Endodermal cell (in vitro differentiated cells): ENCODE measurements around the gene IGFL3. TPM values are rescaled to one million over a fixed set of nuclear protein-coding genes. Genes with fewer than 3 reads are reported as not detected.

Source experiments
- DNase-seq: peaks from one replicate; pipeline ENCODE4 v3.0.0-alpha.2; 2017
- H3K27ac ChIP-seq: 2 replicates; pipeline ENCODE4 v1.5.1; 2013; ENCODE audit warnings: mild to moderate bottlenecking, low read depth, low read length, moderate library complexity
- H3K27me3 ChIP-seq: 2 replicates; pipeline ENCODE4 v1.6.1; 2013; ENCODE audit warnings: mild to moderate bottlenecking, low read length, moderate library complexity; ENCODE audit not compliant: insufficient read depth, control insufficient read depth, poor library complexity, severe bottlenecking
- H3K36me3 ChIP-seq: 2 replicates; pipeline ENCODE4 v1.7.0; 2013; ENCODE audit warnings: mild to moderate bottlenecking, low read length, moderate library complexity; ENCODE audit not compliant: control insufficient read depth, insufficient read depth
- H3K4me1 ChIP-seq: one replicate; pipeline ENCODE4 v1.7.0; 2013; ENCODE audit warnings: low read length; ENCODE audit not compliant: control insufficient read depth, insufficient read depth
- H3K4me3 ChIP-seq: 2 replicates; pipeline ENCODE4 v1.5.1; 2013; ENCODE audit warnings: mild to moderate bottlenecking, low read length, moderate library complexity
- H3K9ac ChIP-seq: 2 replicates; pipeline ENCODE4 v1.6.1; 2013; ENCODE audit warnings: mild to moderate bottlenecking, low read length, moderate library complexity; ENCODE audit not compliant: poor library complexity, severe bottlenecking; ENCODE audit errors: extremely low read depth
- H3K9me3 ChIP-seq: 2 replicates; pipeline ENCODE4 v1.6.1; 2013; ENCODE audit warnings: mild to moderate bottlenecking, low read length, moderate library complexity; ENCODE audit not compliant: control insufficient read depth
- H3K27ac Mint-ChIP-seq: 2 replicates; pipeline ENCODE4 v1.8.0; 2020; ENCODE audit warnings: mixed read lengths
- H3K27me3 Mint-ChIP-seq: 2 replicates; pipeline ENCODE4 v1.8.0; 2021; ENCODE audit warnings: mild to moderate bottlenecking, mixed read lengths; ENCODE audit not compliant: insufficient read depth
- H3K36me3 Mint-ChIP-seq: 2 replicates; pipeline ENCODE4 v1.8.0; 2020; ENCODE audit warnings: low read depth, mixed read lengths
- H3K4me1 Mint-ChIP-seq: 2 replicates; pipeline ENCODE4 v1.8.0; 2020; ENCODE audit warnings: mixed read lengths
- H3K4me3 Mint-ChIP-seq: 2 replicates; pipeline ENCODE4 v1.8.0; 2020; ENCODE audit warnings: mild to moderate bottlenecking, moderate library complexity, mixed read lengths
- H3K9me3 Mint-ChIP-seq: 2 replicates; pipeline ENCODE4 v1.8.0; 2020; ENCODE audit warnings: mild to moderate bottlenecking, mixed read lengths
- CTCF ChIP-seq: fragments of 200-600 bp; sonication (generic); conservative IDR thresholded peaks from 2 replicates; pipeline ENCODE4 v1.5.0; 2021; ENCODE audit warnings: antibody characterized with exemption, mild to moderate bottlenecking
- WGBS, 2 experiments: methylation state at CpG; one replicate each; pipeline versions ENCODE4 v1.1.5 to v1.1.7; 2013; ENCODE audit warnings: missing lambda C conversion rate in 2 of 2, mixed read lengths in 1 of 2; ENCODE audit not compliant: insufficient coverage in 1 of 2, insufficient read length in 1 of 2; 5-methylcytosine and 5-hydroxymethylcytosine counted together
- total RNA-seq, 2 donors: library from RNA; stranded (reverse); fragmentation: NEBNext Ultra II Directional in 1 of 2; extraction: Animal tissue kit (Norgen Biotek cat#: 25700) in 1 of 2; gene quantifications; 2 replicates in 1 of 2; 3 replicates in 1 of 2; pipeline ENCODE4 v1.2.1, GENCODE V29; 2021

The IGFL3 gene
- total RNA-seq, 2 donors from 2014 or later = 0.88 to 2.1 TPM

DNA sequence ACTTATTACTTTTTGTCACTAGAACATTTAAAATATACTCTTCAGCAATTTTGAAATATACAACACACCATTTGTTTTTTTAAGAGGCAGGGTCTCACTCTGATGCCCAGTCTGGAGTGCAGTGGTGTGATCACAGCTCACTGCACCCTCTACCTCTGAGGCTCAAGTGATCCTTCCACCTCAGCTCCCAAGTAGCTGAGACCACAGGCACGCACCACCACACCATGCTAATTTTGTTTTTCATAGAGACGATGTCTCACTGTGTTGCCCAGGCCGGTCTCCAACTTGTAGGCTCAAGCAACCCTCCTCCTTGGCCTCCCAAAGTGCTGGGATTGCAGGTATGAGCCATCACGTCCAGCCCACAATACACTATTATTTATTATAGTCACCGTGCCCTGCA is 26.1 kb upstream of the IGFL3 start:
- 89 to 97% methylated on average over 5 of the region's 5 CpGs for WGBS, 2 experiments
- Histone ChIP-seq H3K27me3 (no peaks in the 10 kb centered on the region), H3K36me3 (no peaks in the 10 kb centered on the region), H3K9me3 (no peaks in the 10 kb centered on the region), H3K4me3 (no peak overlapping the region), H3K9ac (no peak overlapping the region), H3K4me1 (peaks cover 10% of the 10 kb centered on the region), H3K27ac (no peak overlapping the region)
- TF ChIP-seq CTCF = no peak
- Mint-ChIP-seq H3K4me3 (no peak overlapping the region), H3K9me3 (no peaks in the 10 kb centered on the region), H3K4me1 (peaks cover 22% of the 10 kb centered on the region), H3K27ac (no peak overlapping the region), H3K27me3 (peaks cover 9% of the 10 kb centered on the region), H3K36me3 (no peaks in the 10 kb centered on the region)
- DNase-seq = no peak

GRCh38 chr19:46147791-46148288 is 23.4 kb upstream of the IGFL3 start, which contains the start of gene IGFL2:
Gene IGFL2 (plus strand): TSS chr19:46148238. CDS start chr19:46148279, 41 bp downstream.
- Histone ChIP-seq H3K27me3 (no peaks in the 10 kb centered on the region), H3K9ac (no peak within 1 kb of the TSS), H3K4me3 (peak within 1 kb of the TSS; percentile 12), H3K9me3 (no peaks in the 10 kb centered on the region), H3K27ac (no peak within 1 kb of the TSS), H3K36me3 (no peaks in the 10 kb centered on the region), H3K4me1 (peaks cover 10% of the 10 kb centered on the region)
- H3K9me3 Mint-ChIP-seq = no peaks in the 10 kb centered on the region
- peaks cover 9% of the 10 kb centered on the region for H3K27me3 Mint-ChIP-seq
- no peak for DNase-seq
- TF ChIP-seq CTCF = no peak
- no peaks in the 10 kb centered on the region for H3K36me3 Mint-ChIP-seq
- H3K4me1 Mint-ChIP-seq = peaks cover 22% of the 10 kb centered on the region
- no peak within 1 kb of the TSS for H3K27ac Mint-ChIP-seq
- no peak within 1 kb of the TSS for H3K4me3 Mint-ChIP-seq
- 88 to 91% methylated on average over 3 to 6 of the region's 6 CpGs for WGBS, 2 experiments

- DNase-seq = no peak
- Mint-ChIP-seq H3K27me3 (peaks cover 9% of the 10 kb centered on the region), H3K4me1 (peaks cover 22% of the 10 kb centered on the region), H3K4me3 (no peak overlapping the region), H3K9me3 (no peaks in the 10 kb centered on the region), H3K36me3 (no peaks in the 10 kb centered on the region), H3K27ac (no peak overlapping the region)
- no peak overlapping the region for H3K9ac ChIP-seq
- 89 to 98% methylated on average over 6 to 8 of the region's 8 CpGs for WGBS, 2 experiments
- H3K27me3 ChIP-seq = no peaks in the 10 kb centered on the region
- H3K9me3 ChIP-seq = no peaks in the 10 kb centered on the region
- no peak for TF ChIP-seq CTCF
- H3K4me1 ChIP-seq = peaks cover 10% of the 10 kb centered on the region
- H3K36me3 ChIP-seq = no peaks in the 10 kb centered on the region
- H3K4me3 ChIP-seq = peak overlapping the region; percentile 12
- H3K27ac ChIP-seq = no peak overlapping the region
Measured at GRCh38 chr19:46147166-46147740, 22.8 kb upstream of the IGFL3 start.
